ENCODE results near the gene MUC5B.

MUC5B gene

GRCh38 chr11:1290052-1291040, 67.5 kb downstream of the MUC5B start:
- no peak for DNase-seq

GRCh38 chr11:1291295-1292017, 68.6 kb downstream of the MUC5B start:
- DNase-seq = no peak

GRCh38 chr11:1292018-1292643, 69.3 kb downstream of the MUC5B start:
- no peak for DNase-seq

- DNase-seq = no peak
Observed at GRCh38 chr11:1292644-1293618, 70.1 kb downstream of the MUC5B start.

GRCh38 chr11:1293619-1294015, 70.8 kb downstream of the MUC5B start:
- DNase-seq = no peak

GRCh38 chr11:1295086-1295485, 72.2 kb downstream of the MUC5B start:
- no peak for DNase-seq

- no peak for DNase-seq
Observed at GRCh38 chr11:1295591-1295990, 72.7 kb downstream of the MUC5B start.

- DNase-seq = no peak
Observed at GRCh38 chr11:1296287-1296686, 73.4 kb downstream of the MUC5B start.

- DNase-seq = no peak
Observed at GRCh38 chr11:1297011-1297575, 74.2 kb downstream of the MUC5B start.

- no peak for DNase-seq
Observed at GRCh38 chr11:1297576-1298473, 75.0 kb downstream of the MUC5B start.

- peak; percentile 43 for DNase-seq
Observed at GRCh38 chr11:1298695-1299492, 76.0 kb downstream of the MUC5B start.

- DNase-seq = no peak
Observed at GRCh38 chr11:1299621-1300020, 76.8 kb downstream of the MUC5B start.

GRCh38 chr11:1300121-1300520, 77.3 kb downstream of the MUC5B start:
- no peak for DNase-seq

- DNase-seq = no peak
Observed at GRCh38 chr11:1300569-1301187, 77.8 kb downstream of the MUC5B start.

- DNase-seq = no peak
Observed at GRCh38 chr11:1301220-1302000, 78.5 kb downstream of the MUC5B start.

GRCh38 chr11:1302041-1302460, 79.2 kb downstream of the MUC5B start:
- no peak for DNase-seq

- DNase-seq = no peak
Observed at GRCh38 chr11:1302461-1303125, 79.7 kb downstream of the MUC5B start.

All from fibroblast of skin of right biceps (primary cell).